HepG2 (cell line): ENCODE measurements around the gene FKBP8.

Source experiments
- BRF2 ChIP-seq: sonication (generic); formaldehyde crosslinking; IDR thresholded peaks from 2 replicates; pipeline ENCODE4 v1.8.1; 2022; ENCODE audit warnings: mild to moderate bottlenecking, missing genetic modification reagents
- CCAR2 ChIP-seq: fragments of 200-400 bp; formaldehyde crosslinking; optimal IDR thresholded peaks from 2 replicates; pipeline ENCODE3; 2018; ENCODE audit warnings: low read depth, mild to moderate bottlenecking, low read length, moderate library complexity
- ETV6 ChIP-seq: sonication (generic); formaldehyde crosslinking; conservative IDR thresholded peaks from 2 replicates; pipeline ENCODE4 v1.4.0; 2020; ENCODE audit warnings: missing genetic modification reagents
- EZH2 ChIP-seq: conservative IDR thresholded peaks from 2 replicates; pipeline ENCODE4 v1.6.1; 2012; ENCODE audit warnings: mild to moderate bottlenecking, low read depth, low read length, moderate library complexity
- JUNB ChIP-seq: sonication (generic); formaldehyde crosslinking; IDR thresholded peaks from 2 replicates; pipeline ENCODE4 v1.8.0; 2022; ENCODE audit warnings: missing genetic modification reagents, mild to moderate bottlenecking, borderline replicate concordance
- PCBP2 ChIP-seq: fragments of 200-400 bp; formaldehyde crosslinking; optimal IDR thresholded peaks from 2 replicates; pipeline ENCODE3; 2018; ENCODE audit warnings: low read length, low read depth; ENCODE audit not compliant: poor library complexity, severe bottlenecking

GRCh38 chr19:18515959-18516358, 27.4 kb downstream of the FKBP8 start:
- TF ChIP-seq BRF2 (CRISPR knock-in tag) (no peak), CCAR2 (no peak), EZH2 (no peak), PCBP2 (no peak), JUNB (no peak), ETV6 (no peak)
